Measurements from ENCODE around the gene IER3. TPM values are rescaled to one million over a fixed set of nuclear protein-coding genes. Genes with fewer than 3 reads are reported as not detected.
"Not testable (repeated sequence)": the region's sequence is repeated elsewhere in the genome, so short reads cannot be mapped to it uniquely, and the experiment has no call there.

The IER3 gene
- total and polyA plus RNA-seq, 7 donors, result 20.1 to 193 (median 65.3) TPM

- H3K27me3 ChIP-seq; intact Hi-C loops (cut with DNase I); DNase-seq; H3K9me3 ChIP-seq: not testable (repeated sequence)
- Histone ChIP-seq H3K4me3 (peak overlapping the region; percentile 59 to 75 (median 68)), H3K27ac (peak overlapping the region; percentile 90 to 96 (median 95)), H3K36me3 (peaks cover 4 to 31% (median 10%) of the 10 kb centered on the region in 4 donors), H3K4me1 (peaks cover 0 to 44% (median 31%) of the 10 kb centered on the region in 4 donors)
- 76 to 79% methylated on average over 37 of the region's 37 CpGs for WGBS, 2 donors
- peak in 1 of 4 experiments; percentile 3 for TF ChIP-seq CTCF (IDR thresholded peaks at IDR 0.05)
Measured at GRCh38 chr6:30717845-30718720, 26.3 kb downstream of the IER3 start.

- peak within 1 kb of the TSS; percentile 90 to 96 (median 95) for H3K27ac ChIP-seq
- TF ChIP-seq POLR2A (IDR thresholded peaks at IDR 0.05), result peak; percentile 76 to 94
- peak in 3 of 4 experiments; percentile 34 to 52 (median 46) for TF ChIP-seq CTCF (IDR thresholded peaks at IDR 0.05)
- TF ChIP-seq POLR2AphosphoS5 (IDR thresholded peaks at IDR 0.05), result peak; percentile 93 to 99 (median 94)
- peak in 1 of 4 donors; percentile 44 for TF ChIP-seq EP300 (IDR thresholded peaks at IDR 0.05)
- H3K4me3 ChIP-seq, result peak within 1 kb of the TSS; percentile 59 to 75 (median 68)
- peak; percentile 100 for DNase-seq
- no peaks in the 10 kb centered on the region for H3K27me3 ChIP-seq
- intact Hi-C loops (cut with DNase I), result no loop called here
- H3K36me3 ChIP-seq, result peaks cover 9 to 31% (median 13%) of the 10 kb centered on the region in 4 donors
- 0% methylated on average over 48 of the region's 48 CpGs for WGBS, 2 donors
- H3K9me3 ChIP-seq, result no peaks in the 10 kb centered on the region
- peaks cover 0 to 36% (median 26%) of the 10 kb centered on the region in 4 donors for H3K4me1 ChIP-seq
Measured at GRCh38 chr6:30717129-30717844, 27.1 kb downstream of the IER3 start, which contains the start of gene MDC1. Gene MDC1, minus strand, starts transcription at chr6:30717281. Its CDS starts 2,106 bp downstream, at chr6:30715175.

- intact Hi-C loops (cut with DNase I), result loop anchor here (1.0 kb wide), 1 partner anchor 30 kb away; no protein-coding TSS in a partner anchor
- peak overlapping the region; percentile 90 to 96 (median 95) for H3K27ac ChIP-seq
- peaks cover 0 to 31% (median 21%) of the 10 kb centered on the region in 4 donors for H3K4me1 ChIP-seq
- 1 to 2% methylated on average over 8 of the region's 8 CpGs for WGBS, 2 donors
- DNase-seq, result no peak
- peak overlapping the region; percentile 59 to 75 (median 68) for H3K4me3 ChIP-seq
- TF ChIP-seq CTCF (IDR thresholded peaks at IDR 0.05) (no peak), EP300 (IDR thresholded peaks at IDR 0.05) (no peak), POLR2A (IDR thresholded peaks at IDR 0.05) (no peak), POLR2AphosphoS5 (IDR thresholded peaks at IDR 0.05) (no peak)
- H3K9me3 ChIP-seq, result no peaks in the 10 kb centered on the region
- peaks cover 11 to 36% (median 17%) of the 10 kb centered on the region in 4 donors for H3K36me3 ChIP-seq
- no peaks in the 10 kb centered on the region for H3K27me3 ChIP-seq
Measured at GRCh38 chr6:30716879-30717128, 27.5 kb downstream of the IER3 start.

DNA sequence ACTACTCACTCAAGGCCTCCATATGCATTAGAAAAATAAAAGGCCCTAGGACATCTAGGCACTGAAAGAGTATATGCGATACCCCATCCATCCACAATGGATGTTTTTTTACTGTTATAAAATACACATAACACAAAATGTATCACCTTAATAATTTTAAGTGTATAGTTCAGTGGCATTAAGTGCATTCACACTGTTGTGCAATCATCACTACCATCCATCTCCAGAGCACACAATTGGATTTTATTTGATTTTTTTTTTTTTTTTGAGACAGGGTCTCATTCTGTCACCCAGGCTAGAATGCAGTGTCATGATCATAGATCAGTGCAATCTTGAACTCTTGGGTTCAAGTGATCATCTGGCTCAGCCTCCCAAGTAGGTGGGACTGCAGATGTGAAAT, 30.1 kb downstream of the IER3 start:
- H3K4me3 ChIP-seq, result no peak overlapping the region
- 98 to 100% methylated on average over 1 of the region's 1 CpG for WGBS, 2 donors
- peaks cover 22 to 61% (median 24%) of the 10 kb centered on the region in 4 donors for H3K36me3 ChIP-seq
- DNase-seq, result no peak
- intact Hi-C loops (cut with DNase I), result no loop called here
- peaks cover 0 to 22% (median 13%) of the 10 kb centered on the region in 4 donors for H3K4me1 ChIP-seq
- H3K27ac ChIP-seq, result no peak overlapping the region
- no peaks in the 10 kb centered on the region for H3K27me3 ChIP-seq
- no peaks in the 10 kb centered on the region for H3K9me3 ChIP-seq
- TF ChIP-seq POLR2AphosphoS5 (IDR thresholded peaks at IDR 0.05), result no peak
- no peak for TF ChIP-seq POLR2A (IDR thresholded peaks at IDR 0.05)
- no peak for TF ChIP-seq CTCF (IDR thresholded peaks at IDR 0.05)
- no peak for TF ChIP-seq EP300 (IDR thresholded peaks at IDR 0.05)

Data from sigmoid colon (tissue), 7 donors.